IMR-90 (cell line): ENCODE data around the gene GJA5. TPM values are rescaled to one million over a fixed set of nuclear protein-coding genes. Genes with fewer than 3 reads are reported as not detected.
A peak's percentile ranks its signal among the peaks of the same experiment; 100 is the strongest.

Source experiments
- ATAC-seq: fragments of 200-7000 bp; cut with Tn5 transposase; 2 replicates; pipeline ENCODE4 v1.9.1; 2020; ENCODE audit warnings: low read depth, mild to moderate bottlenecking, moderate library complexity
- BruUV-seq: library from RNA; stranded (reverse); fragments of 400-500 nt; replicated peaks from 2 replicates; lab custom pipeline; 2021; lab: Mats Ljungman, UMichigan
- CTCF ChIA-PET: fragments of 300-600 bp; formaldehyde crosslinking; extraction: SDS; loops from one replicate; lab custom pipeline; 2021; ENCODE audit warnings: antibody characterized with exemption; lab: Yijun Ruan, JAX
- POLR2A ChIA-PET: fragments of 300-600 bp; sonication (Branson Sonifier 250); formaldehyde crosslinking; loops from one replicate; lab custom pipeline; 2022; ENCODE audit warnings: antibody characterized with exemption; ENCODE audit not compliant: unreplicated experiment; lab: Charles Lee
- DNase-seq: peaks from one replicate; pipeline ENCODE4 v3.0.0; 2013
- H2AFZ ChIP-seq: replicated peaks from 2 replicates; pipeline ENCODE3; 2013; ENCODE audit warnings: low read length, mild to moderate bottlenecking; ENCODE audit not compliant: poor library complexity
- H2AK5ac ChIP-seq: 2 replicates; pipeline ENCODE4 v1.6.1; 2013; ENCODE audit warnings: low read depth, low read length, inconsistent platforms
- H2AK9ac ChIP-seq: replicated peaks from 2 replicates; pipeline ENCODE3; 2013; ENCODE audit warnings: mild to moderate bottlenecking, low read depth, low read length, moderate library complexity; ENCODE audit not compliant: poor library complexity
- H2BK120ac ChIP-seq: 2 replicates; pipeline ENCODE4 v1.6.1; 2013; ENCODE audit warnings: low read depth, low read length, inconsistent platforms
- H2BK15ac ChIP-seq: 3 replicates; pipeline ENCODE4 v1.6.1; 2013; ENCODE audit warnings: low read depth, low read length, inconsistent platforms
- H2BK20ac ChIP-seq: 2 replicates; pipeline ENCODE4 v1.6.1; 2013; ENCODE audit warnings: low read depth, mild to moderate bottlenecking, inconsistent platforms, low read length, moderate library complexity
- H2BK5ac ChIP-seq: 2 replicates; pipeline ENCODE4 v1.6.1; 2013; ENCODE audit warnings: mild to moderate bottlenecking, low read depth, low read length, inconsistent platforms; ENCODE audit not compliant: poor library complexity, severe bottlenecking
- H3K14ac ChIP-seq: replicated peaks from 2 replicates; pipeline ENCODE4 v1.6.1; 2013; ENCODE audit warnings: low read depth, low read length, inconsistent platforms
- H3K18ac ChIP-seq: 2 replicates; pipeline ENCODE4 v1.6.1; 2013; ENCODE audit warnings: low read depth, low read length, control low read depth
- H3K23ac ChIP-seq: 2 replicates; pipeline ENCODE4 v1.6.1; 2013; ENCODE audit warnings: low read depth, low read length, inconsistent platforms
- H3K27ac ChIP-seq: 2 replicates; pipeline ENCODE4 v1.5.1; 2013; ENCODE audit warnings: mild to moderate bottlenecking, control low read depth, low read length; ENCODE audit not compliant: insufficient read depth
- H3K27me3 ChIP-seq: 2 replicates; pipeline ENCODE4 v1.6.1; 2013; ENCODE audit warnings: low read length; ENCODE audit not compliant: control insufficient read depth, insufficient read depth
- H3K36me3 ChIP-seq: 2 replicates; pipeline ENCODE4 v1.6.1; 2013; ENCODE audit warnings: low read length, mixed read lengths; ENCODE audit not compliant: control insufficient read depth, insufficient read depth
- H3K4ac ChIP-seq: 2 replicates; pipeline ENCODE4 v1.6.1; 2013; ENCODE audit warnings: low read depth, low read length, inconsistent platforms
- H3K4me1 ChIP-seq: 2 replicates; pipeline ENCODE4 v1.6.1; 2013; ENCODE audit warnings: low read length, mixed read lengths; ENCODE audit not compliant: control insufficient read depth, insufficient read depth
- H3K4me2 ChIP-seq: 2 replicates; pipeline ENCODE4 v1.6.1; 2013; ENCODE audit warnings: low read depth, mild to moderate bottlenecking, control low read depth, low read length, moderate library complexity
- H3K4me3 ChIP-seq: 2 replicates; pipeline ENCODE4 v1.5.1; 2013; ENCODE audit warnings: low read depth, mild to moderate bottlenecking, control low read depth, low read length, moderate library complexity; ENCODE audit not compliant: insufficient read depth
- H3K56ac ChIP-seq: 2 replicates; pipeline ENCODE4 v1.6.1; 2013; ENCODE audit warnings: low read length, inconsistent platforms; ENCODE audit not compliant: insufficient read depth; ENCODE audit errors: extremely low read depth
- H3K79me1 ChIP-seq, 2 experiments: 2 replicates each; pipeline ENCODE4 v1.6.1; 2013; ENCODE audit warnings: low read length in 2 of 2, inconsistent platforms in 1 of 2, low read depth in 1 of 2
- H3K9ac ChIP-seq: 2 replicates; pipeline ENCODE4 v1.6.1; 2013; ENCODE audit warnings: low read depth, low read length, control low read depth
- H3K9me1 ChIP-seq: 2 replicates; pipeline ENCODE4 v1.6.1; 2013; ENCODE audit warnings: low read length, inconsistent platforms; ENCODE audit not compliant: insufficient read depth
- H3K9me3 ChIP-seq: 2 replicates; pipeline ENCODE4 v1.6.1; 2013; ENCODE audit warnings: low read length; ENCODE audit not compliant: control insufficient read depth, insufficient read depth
- H4K20me1 ChIP-seq: 2 replicates; pipeline ENCODE4 v1.6.1; 2013; ENCODE audit warnings: low read length, inconsistent platforms; ENCODE audit not compliant: insufficient read depth
- H4K5ac ChIP-seq: 2 replicates; pipeline ENCODE4 v1.6.1; 2013; ENCODE audit warnings: mild to moderate bottlenecking, low read depth, low read length, control low read depth
- H4K8ac ChIP-seq, 2 experiments: 2 replicates each; pipeline ENCODE4 v1.6.1; 2013; ENCODE audit warnings: low read depth in 2 of 2, low read length in 2 of 2, control low read depth in 1 of 2, inconsistent platforms in 1 of 2
- H4K91ac ChIP-seq: 2 replicates; pipeline ENCODE4 v1.6.1; 2013; ENCODE audit warnings: low read depth, low read length, inconsistent platforms; ENCODE audit not compliant: insufficient read depth
- BHLHE40 ChIP-seq: fragments of 150-350 bp; IDR thresholded peaks from 2 replicates; pipeline ENCODE4 v1.6.1; 2016; ENCODE audit warnings: mild to moderate bottlenecking, low read depth, low read length
- CEBPB ChIP-seq: IDR thresholded peaks from 2 replicates; pipeline ENCODE4 v1.6.1; 2012; ENCODE audit warnings: low read depth, low read length, improper control_type of control experiment
- MAFK ChIP-seq: IDR thresholded peaks from 2 replicates; pipeline ENCODE4 v1.6.1; 2012; ENCODE audit warnings: low read depth, low read length, improper control_type of control experiment
- MXI1 ChIP-seq: IDR thresholded peaks from 2 replicates; pipeline ENCODE4 v1.6.1; 2012; ENCODE audit warnings: low read depth, mild to moderate bottlenecking, low read length, moderate library complexity, borderline replicate concordance
- POLR2A ChIP-seq: IDR thresholded peaks from 2 replicates; pipeline ENCODE4 v1.6.1; 2012; ENCODE audit warnings: mild to moderate bottlenecking, low read depth, low read length
- RAD21 ChIP-seq: IDR thresholded peaks from 2 replicates; pipeline ENCODE4 v1.6.1; 2012; ENCODE audit warnings: low read length, improper control_type of control experiment
- RCOR1 ChIP-seq: IDR thresholded peaks from 2 replicates; pipeline ENCODE4 v1.6.1; 2012; ENCODE audit warnings: mild to moderate bottlenecking, low read length, improper control_type of control experiment; ENCODE audit not compliant: insufficient replicate concordance
- RFX5 ChIP-seq: IDR thresholded peaks from 2 replicates; pipeline ENCODE4 v1.8.0; 2012; ENCODE audit warnings: low read depth, mild to moderate bottlenecking, low read length, moderate library complexity
- WGBS, 2 experiments: methylation state at CpG; one replicate each; pipeline versions ENCODE4 v1.1.5 to v1.1.7; 2013; ENCODE audit warnings: missing lambda C conversion rate in 2 of 2; ENCODE audit not compliant: insufficient read length in 1 of 2; ENCODE audit errors: extremely low coverage in 2 of 2; 5-methylcytosine and 5-hydroxymethylcytosine counted together
- dilution Hi-C: fragments of 300-500 bp; cut with HindIII; formaldehyde crosslinking; loops from one replicate; pipeline ENCODE4 v1.14.3; 2018; ENCODE audit warnings: low sequenced_read_pairs; ENCODE audit not compliant: unreplicated experiment
- in situ Hi-C: fragments of 300-500 bp; cut with MboI; formaldehyde crosslinking; loops from 3 replicates; pipeline ENCODE4 v1.14.3; 2019; ENCODE audit warnings: low sequenced_read_pairs, inconsistent platforms, mixed read lengths
- intact Hi-C: fragments of 100-400 bp; cut with micrococcal nuclease; formaldehyde crosslinking; loops from 2 replicates; pipeline ENCODE4 v1.10.0; 2022
- polyA plus RNA-seq, 3 experiments: library from polyadenylated mRNA; depleted of rRNA; stranded (reverse); fragments of >200 nt; gene quantifications; 2 replicates each; pipeline ENCODE4 v1.2.3, GENCODE V29; 2012; ENCODE audit warnings: low replicate concordance in 1 of 3
- total RNA-seq: library from RNA; depleted of rRNA; stranded (reverse); fragments of >200 nt; gene quantifications from 2 replicates; pipeline ENCODE4 v1.2.3, GENCODE V29; 2012
- TF ChIP-seq, protein P1 (sequence below): conservative IDR thresholded peaks from 2 replicates; pipeline ENCODE4 v1.5.1; 2012; ENCODE audit warnings: mild to moderate bottlenecking, low read depth, low read length, improper control_type of control experiment

The GJA5 gene
- total and polyA plus RNA-seq, 2 of the 4 experiments (the other 2 are of a cell fraction): not detected

DNA sequence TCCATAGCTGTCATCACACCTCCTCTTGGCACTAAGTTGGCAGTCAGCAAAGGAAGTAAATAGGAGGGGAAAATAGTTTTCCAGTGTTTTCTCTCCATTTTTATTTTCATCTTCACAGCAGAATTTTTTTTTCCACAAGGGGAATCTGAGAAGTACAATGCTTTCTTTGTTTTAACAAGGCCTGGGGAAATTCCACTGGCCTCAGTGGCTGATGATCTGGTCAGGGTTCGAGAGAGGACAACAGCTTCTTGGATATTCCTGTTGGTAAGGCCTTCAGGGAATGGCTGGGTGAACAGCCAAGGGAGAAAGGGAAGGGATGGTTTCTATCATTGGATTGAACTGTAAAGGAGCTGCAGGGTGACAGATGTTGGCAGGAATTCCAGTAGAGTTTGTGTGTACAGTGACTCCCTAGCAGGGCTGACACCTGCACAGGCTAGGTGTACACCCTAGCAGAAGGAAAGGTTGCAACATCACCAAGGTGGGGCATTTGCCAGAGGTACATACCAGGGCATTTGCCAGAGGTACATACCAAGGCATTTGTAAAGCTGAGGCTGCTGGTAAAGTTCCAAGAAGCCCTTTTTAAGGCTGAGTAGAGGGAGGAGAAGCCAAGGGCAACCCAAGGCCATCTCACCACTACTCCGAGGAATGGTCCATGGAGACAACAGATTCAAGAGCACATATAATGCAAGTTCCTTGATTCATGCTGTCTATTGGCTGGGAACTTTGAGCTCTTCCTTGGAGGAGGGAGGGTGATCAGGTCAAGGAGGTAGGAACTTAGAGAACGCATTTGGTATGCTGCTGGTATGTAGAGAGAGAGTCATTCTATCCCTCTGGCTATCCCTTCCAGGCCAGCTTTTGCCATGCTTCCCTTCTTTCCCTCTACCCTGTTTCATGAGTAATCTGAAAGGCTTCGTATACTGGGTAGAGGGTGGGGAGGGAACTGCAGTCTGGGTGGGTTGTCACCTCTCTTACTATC, 3.1 kb downstream of the GJA5 start:
- in situ Hi-C loops: no loop called here
- Histone ChIP-seq H4K91ac (no peak overlapping the region), H2AFZ (no peak overlapping the region), H3K56ac (no peak overlapping the region), H4K20me1 (no peaks in the 10 kb centered on the region), H3K23ac (no peak overlapping the region), H3K27me3 (no peaks in the 10 kb centered on the region), H3K79me1 (no peaks in the 10 kb centered on the region), H4K8ac (no peak overlapping the region), H2AK9ac (peak overlapping the region; percentile 50), H3K18ac (no peak overlapping the region), H2BK15ac (no peak overlapping the region), H3K9ac (no peak overlapping the region), H3K9me1 (no peaks in the 10 kb centered on the region), H3K4me1 (no peaks in the 10 kb centered on the region), H2BK5ac (no peak overlapping the region), H2AK5ac (no peak overlapping the region), H3K27ac (no peak overlapping the region), H2BK120ac (no peak overlapping the region), H3K4me2 (no peak overlapping the region), H3K9me3 (no peaks in the 10 kb centered on the region), H3K4ac (no peak overlapping the region), H3K36me3 (no peaks in the 10 kb centered on the region), H4K5ac (no peak overlapping the region), H3K14ac (no peak overlapping the region), H2BK20ac (no peak overlapping the region), H3K4me3 (no peak overlapping the region)
- WGBS, 2 experiments: 25% methylated on average over 1 of the region's 4 CpGs; no CpG with 5 or more reads in 1 of the 2 experiments
- no peak for ATAC-seq
- no peak for TF ChIP-seq RFX5
- TF ChIP-seq MAFK: no peak
- TF ChIP-seq, protein P1, sequence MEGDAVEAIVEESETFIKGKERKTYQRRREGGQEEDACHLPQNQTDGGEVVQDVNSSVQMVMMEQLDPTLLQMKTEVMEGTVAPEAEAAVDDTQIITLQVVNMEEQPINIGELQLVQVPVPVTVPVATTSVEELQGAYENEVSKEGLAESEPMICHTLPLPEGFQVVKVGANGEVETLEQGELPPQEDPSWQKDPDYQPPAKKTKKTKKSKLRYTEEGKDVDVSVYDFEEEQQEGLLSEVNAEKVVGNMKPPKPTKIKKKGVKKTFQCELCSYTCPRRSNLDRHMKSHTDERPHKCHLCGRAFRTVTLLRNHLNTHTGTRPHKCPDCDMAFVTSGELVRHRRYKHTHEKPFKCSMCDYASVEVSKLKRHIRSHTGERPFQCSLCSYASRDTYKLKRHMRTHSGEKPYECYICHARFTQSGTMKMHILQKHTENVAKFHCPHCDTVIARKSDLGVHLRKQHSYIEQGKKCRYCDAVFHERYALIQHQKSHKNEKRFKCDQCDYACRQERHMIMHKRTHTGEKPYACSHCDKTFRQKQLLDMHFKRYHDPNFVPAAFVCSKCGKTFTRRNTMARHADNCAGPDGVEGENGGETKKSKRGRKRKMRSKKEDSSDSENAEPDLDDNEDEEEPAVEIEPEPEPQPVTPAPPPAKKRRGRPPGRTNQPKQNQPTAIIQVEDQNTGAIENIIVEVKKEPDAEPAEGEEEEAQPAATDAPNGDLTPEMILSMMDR: no peak
- TF ChIP-seq POLR2A: no peak
- no peak for TF ChIP-seq RAD21
- TF ChIP-seq MXI1: no peak
- no peak for TF ChIP-seq RCOR1
- TF ChIP-seq BHLHE40: no peak
- no peak for TF ChIP-seq CEBPB
- ChIA-PET POLR2A (no interaction called here), CTCF (no interaction called here)
- BruUV-seq: no TSS peak
- no peak for DNase-seq
- dilution Hi-C loops: no loop called here
- intact Hi-C loops: no loop called here
